PC-9 (cell line): ENCODE data around the gene ERBB2. TPM values are rescaled to one million over a fixed set of nuclear protein-coding genes. Genes with fewer than 3 reads are reported as not detected.
"Not testable (repeated sequence)": the region's sequence is repeated elsewhere in the genome, so short reads cannot be mapped to it uniquely, and the experiment has no call there.

ENCODE experiments used
- BruUV-seq: library from RNA; stranded (reverse); fragments of 400-500 nt; replicated peaks from 2 replicates; lab custom pipeline; 2021; lab: Mats Ljungman, UMichigan
- CTCF ChIA-PET: fragments of 300-600 bp; sonication (Branson Sonifier 250); formaldehyde crosslinking; loops from one replicate; lab custom pipeline; 2022; ENCODE audit warnings: antibody characterized with exemption; lab: Charles Lee
- POLR2A ChIA-PET: fragments of 300-600 bp; sonication (Branson Sonifier 250); formaldehyde crosslinking; loops from one replicate; lab custom pipeline; 2022; ENCODE audit warnings: antibody characterized with exemption; ENCODE audit not compliant: unreplicated experiment; lab: Charles Lee
- DNase-seq, 2 experiments: peaks; one replicate each; pipeline versions ENCODE4 v3.0.0 to v3.0.0-alpha.2; 2015 to 2022; ENCODE audit warnings: mixed read lengths in 1 of 2
- H2AFZ ChIP-seq: fragments of 200-600 bp; sonication (generic); 2 replicates; pipeline ENCODE4 v1.8.1; 2017; ENCODE audit warnings: antibody characterized with exemption
- H3F3A ChIP-seq: fragments of 200-600 bp; sonication (generic); 2 replicates; pipeline ENCODE4 v1.8.1; 2017; ENCODE audit warnings: antibody characterized with exemption, mild to moderate bottlenecking, low read depth; ENCODE audit not compliant: insufficient read depth
- H3K27ac ChIP-seq: fragments of 200-600 bp; sonication (generic); 2 replicates; pipeline ENCODE4 v1.6.1; 2016; ENCODE audit warnings: mixed run types
- H3K27me3 ChIP-seq: fragments of 200-600 bp; sonication (generic); 2 replicates; pipeline ENCODE4 v1.6.1; 2016; ENCODE audit warnings: low read depth, mixed run types; ENCODE audit not compliant: insufficient read depth
- H3K36me3 ChIP-seq: fragments of 200-600 bp; sonication (generic); 2 replicates; pipeline ENCODE4 v1.6.1; 2016; ENCODE audit warnings: low read depth, mixed run types
- H3K4me1 ChIP-seq: fragments of 200-600 bp; sonication (generic); replicated peaks from 2 replicates; pipeline ENCODE4 v1.6.1; 2016; ENCODE audit warnings: mixed run types; ENCODE audit not compliant: insufficient read depth
- H3K4me2 ChIP-seq: fragments of 200-600 bp; sonication (generic); 2 replicates; pipeline ENCODE4 v1.6.1; 2017; ENCODE audit warnings: mixed run types
- H3K4me3 ChIP-seq: fragments of 200-600 bp; sonication (generic); 2 replicates; pipeline ENCODE4 v1.6.1; 2016; ENCODE audit warnings: mixed run types
- H3K79me2 ChIP-seq: fragments of 200-600 bp; sonication (generic); 2 replicates; pipeline ENCODE4 v1.6.1; 2017; ENCODE audit warnings: low read depth, mixed run types
- H3K9me2 ChIP-seq: fragments of 200-600 bp; sonication (generic); 2 replicates; pipeline ENCODE4 v1.8.1; 2017; ENCODE audit warnings: mild to moderate bottlenecking; ENCODE audit not compliant: insufficient read depth
- H3K9me3 ChIP-seq: fragments of 200-600 bp; sonication (generic); 2 replicates; pipeline ENCODE4 v1.8.1; 2016; ENCODE audit warnings: low read depth; ENCODE audit not compliant: insufficient read depth
- H4K20me1 ChIP-seq: fragments of 200-600 bp; sonication (generic); 2 replicates; pipeline ENCODE4 v1.8.1; 2017; ENCODE audit not compliant: insufficient read depth
- EZH2 ChIP-seq: fragments of 200-600 bp; sonication (generic); IDR thresholded peaks from 2 replicates; pipeline ENCODE4 v1.8.0; 2017; ENCODE audit warnings: antibody characterized with exemption, low read depth
- intact Hi-C: fragments of 100-400 bp; cut with micrococcal nuclease; formaldehyde crosslinking; loops from one replicate; pipeline ENCODE4 v1.10.0; 2022; ENCODE audit not compliant: unreplicated experiment
- total RNA-seq: library from RNA; stranded (reverse); gene quantifications from 2 replicates; pipeline ENCODE4 v1.2.3, GENCODE V29; 2021
- TF ChIP-seq, protein P1 (sequence below): fragments of 200-600 bp; sonication (generic); conservative IDR thresholded peaks from 2 replicates; pipeline ENCODE4 v1.6.1; 2017; ENCODE audit warnings: mixed run types, antibody characterized with exemption, mild to moderate bottlenecking, moderate library complexity

Gene ERBB2
- total RNA-seq, 1 experiment from 2014 or later, result 90.6 TPM

DNA sequence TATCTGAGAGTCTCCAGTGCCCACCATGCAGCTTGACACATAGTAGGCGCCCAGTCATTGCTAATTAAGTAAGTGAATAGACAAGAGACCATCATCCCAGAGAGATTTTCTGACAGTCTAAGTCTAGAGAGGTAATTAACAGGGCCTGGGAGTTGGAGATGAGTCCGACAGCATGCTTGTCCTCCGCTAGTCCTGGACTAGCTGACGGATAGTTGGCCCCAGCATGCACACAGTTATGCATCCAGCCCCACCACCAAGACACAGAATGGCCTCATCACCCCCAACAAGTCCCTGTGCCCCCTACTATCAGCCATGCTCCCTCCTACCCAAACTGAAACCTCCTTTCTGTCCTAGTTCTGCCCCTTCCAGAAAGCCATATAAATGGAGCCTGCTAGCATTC is 47.9 kb downstream of the ERBB2 start:
- no peak for TF ChIP-seq EZH2
- TF ChIP-seq, protein P1, sequence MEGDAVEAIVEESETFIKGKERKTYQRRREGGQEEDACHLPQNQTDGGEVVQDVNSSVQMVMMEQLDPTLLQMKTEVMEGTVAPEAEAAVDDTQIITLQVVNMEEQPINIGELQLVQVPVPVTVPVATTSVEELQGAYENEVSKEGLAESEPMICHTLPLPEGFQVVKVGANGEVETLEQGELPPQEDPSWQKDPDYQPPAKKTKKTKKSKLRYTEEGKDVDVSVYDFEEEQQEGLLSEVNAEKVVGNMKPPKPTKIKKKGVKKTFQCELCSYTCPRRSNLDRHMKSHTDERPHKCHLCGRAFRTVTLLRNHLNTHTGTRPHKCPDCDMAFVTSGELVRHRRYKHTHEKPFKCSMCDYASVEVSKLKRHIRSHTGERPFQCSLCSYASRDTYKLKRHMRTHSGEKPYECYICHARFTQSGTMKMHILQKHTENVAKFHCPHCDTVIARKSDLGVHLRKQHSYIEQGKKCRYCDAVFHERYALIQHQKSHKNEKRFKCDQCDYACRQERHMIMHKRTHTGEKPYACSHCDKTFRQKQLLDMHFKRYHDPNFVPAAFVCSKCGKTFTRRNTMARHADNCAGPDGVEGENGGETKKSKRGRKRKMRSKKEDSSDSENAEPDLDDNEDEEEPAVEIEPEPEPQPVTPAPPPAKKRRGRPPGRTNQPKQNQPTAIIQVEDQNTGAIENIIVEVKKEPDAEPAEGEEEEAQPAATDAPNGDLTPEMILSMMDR, result no peak
- Histone ChIP-seq H4K20me1 (no peaks in the 10 kb centered on the region), H3K9me2 (no peaks in the 10 kb centered on the region), H3K4me3 (no peak overlapping the region), H3K27me3 (no peaks in the 10 kb centered on the region), H3K36me3 (peaks cover 12% of the 10 kb centered on the region; the same call in 1 of the 2 replicates), H3K79me2 (no peaks in the 10 kb centered on the region), H3F3A (peaks cover 43% of the 10 kb centered on the region; the same call in 1 of the 2 replicates), H3K4me2 (no peak overlapping the region), H3K9me3 (no peaks in the 10 kb centered on the region), H2AFZ (no peak overlapping the region), H3K4me1 (peaks cover 31% of the 10 kb centered on the region), H3K27ac (no peak overlapping the region)
- ChIA-PET POLR2A (no interaction called here), CTCF (no interaction called here)
- intact Hi-C loops, result no loop called here
- no TSS peak for BruUV-seq
- DNase-seq, result no peak

DNA sequence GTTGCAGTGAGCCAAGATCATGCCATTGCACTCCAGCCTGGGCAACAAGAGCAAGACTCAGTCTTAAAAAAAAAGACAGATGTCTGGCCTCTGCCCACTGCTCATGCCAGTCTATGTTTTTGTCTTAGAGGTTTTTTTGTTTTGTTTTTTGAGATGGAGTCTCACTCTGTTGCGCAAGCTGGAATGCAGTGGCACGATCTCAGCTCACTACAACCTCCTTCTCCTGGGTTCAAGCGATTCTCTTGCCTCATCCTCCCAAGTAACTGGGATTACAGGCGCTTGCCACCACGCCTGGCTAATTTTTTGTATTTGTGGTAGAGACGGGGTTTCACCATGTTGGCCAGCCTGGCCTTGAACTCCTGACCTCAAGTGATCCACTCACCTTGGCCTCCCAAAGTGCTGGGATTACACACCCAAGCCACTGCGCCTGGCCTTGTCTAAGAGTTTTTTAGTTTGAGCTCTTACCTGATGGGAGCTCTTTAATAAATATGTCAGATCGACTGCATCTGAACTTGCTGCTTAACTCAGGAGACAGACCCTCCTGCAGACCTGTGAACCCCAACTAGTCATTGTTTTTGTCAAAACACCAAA is 48.7 kb downstream of the ERBB2 start:
- BruUV-seq, H4K20me1 ChIP-seq, H3K9me2 ChIP-seq, DNase-seq, H3K9me3 ChIP-seq, H3K36me3 ChIP-seq, H3K4me3 ChIP-seq, CTCF ChIA-PET, H3K27ac ChIP-seq, H3K27me3 ChIP-seq, H3K4me2 ChIP-seq, H2AFZ ChIP-seq, intact Hi-C loops, H3K79me2 ChIP-seq: not testable (repeated sequence)
- Histone ChIP-seq H3K4me1 (peaks cover 39% of the 10 kb centered on the region), H3F3A (peaks cover 43% of the 10 kb centered on the region; the same call in 1 of the 2 replicates)
- POLR2A ChIA-PET, result interaction anchor here (0.8 kb wide), 1 partner anchor 8 kb away, joined by 4 read pairs; no protein-coding TSS in a partner anchor

DNA sequence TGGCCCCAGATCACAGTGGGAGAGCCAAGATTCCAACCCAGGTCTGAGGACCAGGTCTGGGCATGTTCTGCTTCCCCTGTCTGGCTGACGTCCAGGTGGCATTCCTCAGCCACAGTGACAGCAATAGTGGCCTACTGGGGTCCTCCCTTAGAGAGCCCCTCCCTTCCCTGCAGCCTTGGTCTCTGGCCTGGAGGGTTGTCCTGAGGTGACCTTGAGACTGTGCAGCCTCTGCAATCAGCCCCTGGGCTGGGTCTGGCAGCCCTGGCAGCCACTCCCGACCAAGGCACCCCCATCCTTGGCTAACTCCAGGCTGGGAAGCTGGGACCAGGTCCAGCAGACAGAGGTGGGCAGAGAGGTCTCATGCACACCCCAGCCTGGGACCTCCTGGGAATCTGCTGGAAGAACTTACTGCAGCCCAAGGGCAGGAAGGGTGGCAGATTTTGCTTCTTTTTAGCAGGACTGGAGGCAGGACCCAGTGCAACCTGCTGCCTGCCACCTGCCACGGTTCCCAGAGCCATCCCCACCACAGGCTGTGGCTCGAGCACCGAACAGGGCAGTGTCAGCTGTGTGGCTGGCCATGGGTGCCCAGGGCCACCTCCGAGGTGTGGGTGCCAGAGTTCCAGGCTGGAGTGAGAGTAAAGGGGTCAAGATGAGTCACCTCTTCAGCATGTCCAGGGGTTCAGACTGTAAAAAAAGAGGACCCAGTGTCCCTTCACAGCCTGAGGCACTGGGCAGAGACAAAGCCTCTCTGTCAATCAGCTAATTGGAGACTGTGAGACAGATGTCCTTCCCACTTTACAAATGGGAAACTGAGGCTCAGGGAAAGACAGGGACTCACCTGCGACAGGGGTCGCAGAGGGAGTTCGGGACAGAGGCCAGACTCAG is 50.5 kb downstream of the ERBB2 start:
- H3K36me3 ChIP-seq, result peaks cover 4% of the 10 kb centered on the region; the same call in 1 of the 2 replicates
- no peaks in the 10 kb centered on the region for H3K27me3 ChIP-seq
- no peaks in the 10 kb centered on the region for H3K9me3 ChIP-seq
- no peak overlapping the region for H3K27ac ChIP-seq
- H3K4me1 ChIP-seq, result peaks cover 46% of the 10 kb centered on the region
- no TSS peak for BruUV-seq
- no peak overlapping the region for H3K4me3 ChIP-seq
- peak overlapping the region; percentile 33; the same call in 1 of the 2 replicates for H3K4me2 ChIP-seq
- intact Hi-C loops, result loop anchor here (1.0 to 10.0 kb wide), 6 partner anchors 10 to 204 kb away; partner anchors contain the start of genes LRRC3C, MIEN1 and ORMDL3
- ChIA-PET POLR2A (no interaction called here), CTCF (interaction anchor here (0.7 kb wide), 1 partner anchor 12 kb away, joined by 5 read pairs; no protein-coding TSS in a partner anchor)
- DNase-seq, result peak; percentile 39 to 79
- no peak for TF ChIP-seq EZH2
- TF ChIP-seq, protein P1, result no peak
- peaks cover 49% of the 10 kb centered on the region; the same call in 1 of the 2 replicates for H3F3A ChIP-seq
- no peaks in the 10 kb centered on the region for H3K79me2 ChIP-seq
- no peak overlapping the region for H2AFZ ChIP-seq
- no peaks in the 10 kb centered on the region for H4K20me1 ChIP-seq
- no peaks in the 10 kb centered on the region for H3K9me2 ChIP-seq
